Breast epithelium (tissue), 3 donors: ENCODE results near the gene TENM3.

Experiments
- CTCF ChIP-seq, 3 donors: fragments of 450-650 bp; IDR thresholded peaks; one replicate each; pipeline ENCODE4 v1.5.1; 2016 to 2017; ENCODE audit warnings: antibody characterized with exemption in 3 of 3, mild to moderate bottlenecking in 3 of 3, moderate library complexity in 3 of 3
- POLR2A ChIP-seq: fragments of 450-650 bp; IDR thresholded peaks from one replicate; pipeline ENCODE4 v1.6.1; 2016; ENCODE audit warnings: antibody characterized with exemption, mild to moderate bottlenecking, moderate library complexity
- POLR2AphosphoS5 ChIP-seq, 3 donors: sonication (generic); formaldehyde crosslinking; IDR thresholded peaks; one replicate each; pipeline ENCODE4 v1.6.1; 2017; ENCODE audit warnings: antibody characterized with exemption in 3 of 3

DNA sequence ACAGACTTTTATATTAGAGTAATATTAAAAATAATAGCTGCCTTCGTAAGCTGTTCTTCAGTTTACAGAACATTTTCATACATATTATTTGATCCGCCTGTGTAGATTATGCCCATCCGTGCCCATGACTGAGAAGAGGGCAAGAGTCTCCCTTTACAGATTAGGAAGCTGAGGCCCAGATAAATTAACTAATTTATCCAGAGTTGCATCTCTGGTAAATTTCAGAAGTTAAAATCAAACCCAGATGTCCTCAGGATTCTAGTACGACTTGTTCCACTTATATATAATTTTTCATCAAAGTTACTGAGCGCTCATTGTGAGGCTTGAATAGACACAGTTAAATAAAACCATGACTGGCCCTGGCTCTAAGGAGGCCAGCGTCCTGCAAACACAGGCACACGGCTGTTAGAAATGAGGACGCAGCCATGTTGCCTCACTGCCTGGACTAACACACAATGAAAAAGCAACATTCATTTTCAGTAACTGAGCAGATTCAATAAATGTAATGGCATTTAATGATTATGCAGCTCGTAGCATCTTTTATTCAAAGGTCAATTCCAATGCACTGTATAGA, 148.0 kb downstream of the TENM3 start:
- TF ChIP-seq CTCF (IDR thresholded peaks at IDR 0.05) (no peak), POLR2AphosphoS5 (IDR thresholded peaks at IDR 0.05) (no peak), POLR2A (no peak)
